Uterus (tissue), 2 donors: ENCODE data around the gene ZNRF2.

ENCODE experiments used
- POLR2A ChIP-seq, 2 donors: fragments of 450-650 bp; IDR thresholded peaks; one replicate each; pipeline ENCODE4 v1.6.1; 2016; ENCODE audit warnings: antibody characterized with exemption in 2 of 2, mild to moderate bottlenecking in 1 of 2, moderate library complexity in 1 of 2
- TF ChIP-seq, protein P1 (sequence below), 4 experiments: fragments of 200-600 bp in 2 of 4; fragments of 450-650 bp in 2 of 4; sonication (generic) in 2 of 4; IDR thresholded peaks; one replicate each; pipeline ENCODE4 v1.5.1; 2016 to 2019; ENCODE audit warnings: antibody characterized with exemption in 4 of 4, mild to moderate bottlenecking in 2 of 4, moderate library complexity in 1 of 4

DNA sequence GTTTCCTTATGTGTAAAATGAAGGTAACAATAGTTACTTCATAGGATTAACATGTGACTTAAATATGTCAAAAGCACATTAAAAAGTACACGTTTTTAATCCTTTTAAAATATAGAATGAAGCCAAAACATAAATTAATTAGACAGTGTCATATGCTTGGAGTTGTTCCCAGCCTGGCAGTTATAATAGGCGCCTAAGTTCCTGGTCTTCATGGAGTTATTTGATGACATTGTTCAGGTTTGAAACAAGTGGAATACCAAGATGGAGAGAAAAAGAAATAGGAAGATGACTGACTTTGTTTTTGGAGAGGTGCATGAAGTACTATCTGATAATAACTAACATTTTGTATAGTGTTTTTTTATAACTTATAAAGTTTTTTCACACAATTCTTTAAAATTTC is 67.3 kb downstream of the ZNRF2 start:
- TF ChIP-seq, protein P1, sequence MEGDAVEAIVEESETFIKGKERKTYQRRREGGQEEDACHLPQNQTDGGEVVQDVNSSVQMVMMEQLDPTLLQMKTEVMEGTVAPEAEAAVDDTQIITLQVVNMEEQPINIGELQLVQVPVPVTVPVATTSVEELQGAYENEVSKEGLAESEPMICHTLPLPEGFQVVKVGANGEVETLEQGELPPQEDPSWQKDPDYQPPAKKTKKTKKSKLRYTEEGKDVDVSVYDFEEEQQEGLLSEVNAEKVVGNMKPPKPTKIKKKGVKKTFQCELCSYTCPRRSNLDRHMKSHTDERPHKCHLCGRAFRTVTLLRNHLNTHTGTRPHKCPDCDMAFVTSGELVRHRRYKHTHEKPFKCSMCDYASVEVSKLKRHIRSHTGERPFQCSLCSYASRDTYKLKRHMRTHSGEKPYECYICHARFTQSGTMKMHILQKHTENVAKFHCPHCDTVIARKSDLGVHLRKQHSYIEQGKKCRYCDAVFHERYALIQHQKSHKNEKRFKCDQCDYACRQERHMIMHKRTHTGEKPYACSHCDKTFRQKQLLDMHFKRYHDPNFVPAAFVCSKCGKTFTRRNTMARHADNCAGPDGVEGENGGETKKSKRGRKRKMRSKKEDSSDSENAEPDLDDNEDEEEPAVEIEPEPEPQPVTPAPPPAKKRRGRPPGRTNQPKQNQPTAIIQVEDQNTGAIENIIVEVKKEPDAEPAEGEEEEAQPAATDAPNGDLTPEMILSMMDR (IDR thresholded peaks at IDR 0.05) = no peak
- TF ChIP-seq POLR2A (IDR thresholded peaks at IDR 0.05) = no peak
